HepG2 (cell line): ENCODE results near the gene ZNF226. TPM values are rescaled to one million over a fixed set of nuclear protein-coding genes. Genes with fewer than 3 reads are reported as not detected.

Experiments
- ATAC-seq: fragments of 200-7000 bp; cut with Tn5 transposase; 3 replicates; pipeline ENCODE4 v1.9.1; 2020; ENCODE audit warnings: mild to moderate bottlenecking, moderate library complexity
- BruUV-seq: library from RNA; stranded (reverse); fragments of 400-500 nt; replicated peaks from 2 replicates; lab custom pipeline; 2021; lab: Mats Ljungman, UMichigan
- CTCF ChIA-PET: fragments of 300-600 bp; formaldehyde crosslinking; extraction: SDS; loops from one replicate; lab custom pipeline; 2021; ENCODE audit warnings: low total read pairs, inconsistent platforms, low intra/inter-chr PET ratio; lab: Yijun Ruan, JAX
- POLR2A ChIA-PET: fragments of 350-600 bp; sonication (Branson Sonifier 250); formaldehyde crosslinking; loops from one replicate; lab custom pipeline; 2020; ENCODE audit warnings: antibody characterized with exemption, inconsistent platforms; lab: Yijun Ruan, JAX
- DNase-seq: peaks from one replicate; pipeline ENCODE4 v3.0.0-alpha.2; 2015; ENCODE audit warnings: low spot score
- FAIRE-seq: peaks from 3 replicates; lab custom pipeline; 2011; peaks lifted over from hg19 to GRCh38; lab: Jason Lieb, UNC
- H2AFZ ChIP-seq: one replicate; pipeline ENCODE4 v1.6.1; 2011; ENCODE audit warnings: low read length, inconsistent platforms
- H3K27ac ChIP-seq: fragments of 300-600 bp; 3 replicates; pipeline ENCODE4 v1.8.0; 2011; ENCODE audit warnings: mixed run types, mild to moderate bottlenecking, mixed read lengths, low read length, inconsistent platforms; ENCODE audit not compliant: insufficient read depth; ENCODE audit errors: extremely low read length
- H3K27me3 ChIP-seq, 2 experiments: fragments of 200-600 bp in 1 of 2; 2 replicates in 1 of 2; 3 replicates in 1 of 2; pipeline versions ENCODE4 v1.6.0 to v1.8.0; 2011; ENCODE audit warnings: low read length in 2 of 2, mild to moderate bottlenecking in 2 of 2, moderate library complexity in 2 of 2, inconsistent platforms in 1 of 2; ENCODE audit not compliant: insufficient read depth in 2 of 2, control insufficient read depth in 1 of 2
- H3K36me3 ChIP-seq, 2 experiments: fragments of 200-600 bp in 1 of 2; replicated peaks in 1 of 2; 2 replicates in 1 of 2; 3 replicates in 1 of 2; pipeline versions ENCODE4 v1.5.1 to v1.8.0; 2011; ENCODE audit warnings: low read length in 2 of 2, inconsistent platforms in 1 of 2; ENCODE audit not compliant: insufficient read depth in 2 of 2, control insufficient read depth in 1 of 2
- H3K4me1 ChIP-seq: 2 replicates; pipeline ENCODE4 v1.5.1; 2012; ENCODE audit warnings: low read length, inconsistent platforms; ENCODE audit not compliant: insufficient read depth
- H3K4me2 ChIP-seq: 2 replicates; pipeline ENCODE4 v1.6.0; 2011; ENCODE audit warnings: low read depth, low read length, inconsistent platforms
- H3K4me3 ChIP-seq, 3 experiments: fragments of 200-600 bp in 1 of 3; sonication (generic), shearing (Covaris generic) in 1 of 3; replicated peaks in 1 of 3; 2 replicates each; pipeline ENCODE4 v1.5.1; 2011 to 2016; ENCODE audit warnings: low read length in 3 of 3, inconsistent platforms in 2 of 3, low read depth in 2 of 3, mild to moderate bottlenecking in 2 of 3, control low read depth in 1 of 3, mixed read lengths in 1 of 3; ENCODE audit not compliant: insufficient read depth in 1 of 3
- H3K79me2 ChIP-seq: one replicate; pipeline ENCODE4 v1.6.1; 2011; ENCODE audit warnings: low read length, inconsistent platforms; ENCODE audit not compliant: insufficient read depth
- H3K9ac ChIP-seq: 2 replicates; pipeline ENCODE4 v1.6.0; 2011; ENCODE audit warnings: mild to moderate bottlenecking, low read depth, low read length, inconsistent platforms; ENCODE audit not compliant: insufficient read depth
- H3K9me3 ChIP-seq: 2 replicates; pipeline ENCODE4 v1.5.1; 2012; ENCODE audit warnings: mild to moderate bottlenecking, low read length
- H4K20me1 ChIP-seq: 2 replicates; pipeline ENCODE4 v1.6.0; 2011; ENCODE audit warnings: inconsistent platforms, mild to moderate bottlenecking, low read length, moderate library complexity; ENCODE audit not compliant: insufficient read depth
- CEBPZ ChIP-seq: IDR thresholded peaks from 2 replicates; pipeline ENCODE4 v1.6.1; 2012; ENCODE audit warnings: low read length, improper control_type of control experiment
- ELF1 ChIP-seq: sonication (generic); formaldehyde crosslinking; IDR thresholded peaks from 2 replicates; pipeline ENCODE4 v1.4.0; 2020; ENCODE audit warnings: missing genetic modification reagents
- HMGXB3 ChIP-seq: sonication (generic); formaldehyde crosslinking; IDR thresholded peaks from 2 replicates; pipeline ENCODE4 v1.4.0; 2020; ENCODE audit warnings: missing genetic modification reagents, borderline replicate concordance
- NRL ChIP-seq: sonication (generic); formaldehyde crosslinking; IDR thresholded peaks from 2 replicates; pipeline ENCODE4 v1.5.0; 2020; ENCODE audit warnings: missing genetic modification reagents, mild to moderate bottlenecking, moderate library complexity, borderline replicate concordance
- PREB ChIP-seq: sonication (generic); formaldehyde crosslinking; IDR thresholded peaks from 2 replicates; pipeline ENCODE4 v1.4.0; 2020; ENCODE audit warnings: missing genetic modification reagents
- ZBTB8A ChIP-seq: sonication (generic); formaldehyde crosslinking; IDR thresholded peaks from 2 replicates; pipeline ENCODE4 v1.4.0; 2020; ENCODE audit warnings: mild to moderate bottlenecking, low read depth, missing genetic modification reagents, borderline replicate concordance
- ZNF432 ChIP-seq: sonication (generic); formaldehyde crosslinking; IDR thresholded peaks from 2 replicates; pipeline ENCODE4 v1.5.0; 2020; ENCODE audit warnings: missing genetic modification reagents, mild to moderate bottlenecking, borderline replicate concordance
- ZNF441 ChIP-seq: sonication (generic); formaldehyde crosslinking; IDR thresholded peaks from 2 replicates; pipeline ENCODE4 v1.7.0; 2021; ENCODE audit warnings: missing genetic modification reagents, borderline replicate concordance
- ZNF775 ChIP-seq: sonication (generic); formaldehyde crosslinking; IDR thresholded peaks from 2 replicates; pipeline ENCODE4 v1.4.0; 2020; ENCODE audit warnings: missing genetic modification reagents, mild to moderate bottlenecking, moderate library complexity, borderline replicate concordance
- ZSCAN22 ChIP-seq: sonication (generic); formaldehyde crosslinking; IDR thresholded peaks from 2 replicates; pipeline ENCODE4 v1.4.0; 2020; ENCODE audit warnings: mild to moderate bottlenecking, missing genetic modification reagents
- ZUFSP ChIP-seq: sonication (generic); formaldehyde crosslinking; IDR thresholded peaks from 2 replicates; pipeline ENCODE4 v1.9.0; 2021; ENCODE audit warnings: missing genetic modification reagents, mild to moderate bottlenecking, borderline replicate concordance
- in situ Hi-C: cut with HindIII; loops from 2 replicates; pipeline ENCODE4 v1.10.0; 2017; ENCODE audit warnings: low pct_unique_long_range_greater_than_20kb; ENCODE audit not compliant: extremely low pct_ligation_motif_present
- intact Hi-C: fragments of 100-400 bp; cut with micrococcal nuclease; formaldehyde crosslinking; loops from one replicate; pipeline ENCODE4 v1.10.0; 2022; ENCODE audit not compliant: unreplicated experiment
- polyA plus RNA-seq, 8 experiments: library from polyadenylated mRNA; depleted of rRNA in 3 of 8; stranded (reverse) in 7 of 8; unstranded in 1 of 8; fragments of >200 nt; fragmentation: Illumina TruSeq in 4 of 8; extraction: Trizol in 4 of 8; gene quantifications; 2 replicates each; pipeline versions ENCODE4 v1.2.1 to v1.2.3, GENCODE V29; 2011 to 2016; ENCODE audit warnings: low read depth in 4 of 8, missing spikeins in 1 of 8, mixed read lengths in 1 of 8; ENCODE audit not compliant: insufficient read depth in 1 of 8
- total RNA-seq, 5 experiments: library from RNA; depleted of rRNA; stranded (reverse); fragments of >200 nt; fragmentation: Illumina TruSeq; extraction: Trizol; gene quantifications; 2 replicates each; pipeline ENCODE4 v1.2.3, GENCODE V29; 2016; ENCODE audit warnings: low read depth in 1 of 5

The ZNF226 gene
- total and polyA plus RNA-seq, 2 of the 13 experiments (the other 11 are each of a cell fraction or from before 2014, with no cell fraction given), result 8.3 to 16.0 TPM

- CTCF ChIA-PET, result no interaction called here
- no peaks in the 10 kb centered on the region for H3K27me3 ChIP-seq
- intact Hi-C loops, result no loop called here
- DNase-seq, result no peak
- POLR2A ChIA-PET, result no interaction called here
- H3K79me2 ChIP-seq, result no peaks in the 10 kb centered on the region
- in situ Hi-C loops, result no loop called here
- no peak overlapping the region for H3K9ac ChIP-seq
- TF ChIP-seq HMGXB3 (CRISPR knock-in tag), result no peak
- TF ChIP-seq ELF1 (CRISPR knock-in tag), result no peak
- no peak for TF ChIP-seq CEBPZ
- TF ChIP-seq ZUFSP, result no peak
- TF ChIP-seq ZBTB8A (CRISPR knock-in tag), result no peak
- TF ChIP-seq NRL (CRISPR knock-in tag), result no peak
- TF ChIP-seq ZSCAN22 (CRISPR knock-in tag), result no peak
- TF ChIP-seq ZNF441 (CRISPR knock-in tag), result no peak
- TF ChIP-seq ZNF432 (CRISPR knock-in tag), result no peak
- no peak for TF ChIP-seq ZNF775
- TF ChIP-seq PREB (CRISPR knock-in tag), result no peak
- H3K36me3 ChIP-seq, result peaks cover 0 to 13% of the 10 kb centered on the region in 2 experiments; a peak in 2 of 5 replicates
- H4K20me1 ChIP-seq, result no peaks in the 10 kb centered on the region
- H3K9me3 ChIP-seq, result peaks cover 27% of the 10 kb centered on the region; the same call in 1 of the 2 replicates
- H3K4me1 ChIP-seq, result no peaks in the 10 kb centered on the region
- H3K4me3 ChIP-seq, result no peak overlapping the region
- no peak overlapping the region for H3K27ac ChIP-seq
- ATAC-seq, result no peak
- no peak overlapping the region for H2AFZ ChIP-seq
- H3K4me2 ChIP-seq, result no peak overlapping the region
- no peak for FAIRE-seq
- no TSS peak for BruUV-seq
Measured at GRCh38 chr19:44180968-44181367, 16.1 kb downstream of the ZNF226 start.
